MCF 10A (cell line): ENCODE measurements around the gene ZNF221. TPM values are rescaled to one million over a fixed set of nuclear protein-coding genes. Genes with fewer than 3 reads are reported as not detected.

ENCODE experiments used
- BruUV-seq: library from RNA; stranded (reverse); fragments of 400-500 nt; replicated peaks from 2 replicates; lab custom pipeline; 2021; lab: Mats Ljungman, UMichigan
- CTCF ChIA-PET: fragments of 300-600 bp; sonication (Branson Sonifier 250); formaldehyde crosslinking; extraction: SDS; loops from one replicate; lab custom pipeline; 2021; ENCODE audit warnings: antibody characterized with exemption, inconsistent platforms; lab: Yijun Ruan, JAX
- POLR2A ChIA-PET: fragments of 300-600, 350-650 bp; sonication (Branson Sonifier 250); formaldehyde crosslinking; extraction: SDS; loops from one replicate; lab custom pipeline; 2020; ENCODE audit warnings: antibody characterized with exemption, inconsistent platforms; lab: Yijun Ruan, JAX
- DNase-seq: peaks from one replicate; pipeline ENCODE4 v3.0.0-alpha.2; 2018; ENCODE audit not compliant: unreplicated experiment
- H3K27ac Mint-ChIP-seq: one replicate; pipeline ENCODE4 v1.8.0; 2022; ENCODE audit warnings: mild to moderate bottlenecking, low read depth, mixed read lengths; ENCODE audit not compliant: unreplicated experiment
- H3K27me3 Mint-ChIP-seq: one replicate; pipeline ENCODE4 v1.8.0; 2022; ENCODE audit warnings: mixed read lengths; ENCODE audit not compliant: insufficient read depth, unreplicated experiment
- H3K36me3 Mint-ChIP-seq: one replicate; pipeline ENCODE4 v1.8.0; 2022; ENCODE audit warnings: mild to moderate bottlenecking, moderate library complexity, mixed read lengths; ENCODE audit not compliant: insufficient read depth, unreplicated experiment
- H3K4me1 Mint-ChIP-seq: one replicate; pipeline ENCODE4 v1.8.0; 2022; ENCODE audit warnings: mixed read lengths; ENCODE audit not compliant: insufficient read depth, unreplicated experiment
- H3K4me3 Mint-ChIP-seq: one replicate; pipeline ENCODE4 v1.8.0; 2022; ENCODE audit warnings: mild to moderate bottlenecking, moderate library complexity, mixed read lengths; ENCODE audit not compliant: unreplicated experiment
- H3K9me3 Mint-ChIP-seq: one replicate; pipeline ENCODE4 v1.8.0; 2022; ENCODE audit warnings: mixed read lengths; ENCODE audit not compliant: unreplicated experiment
- intact Hi-C: fragments of 100-400 bp; cut with micrococcal nuclease; formaldehyde crosslinking; loops from 2 replicates; pipeline ENCODE4 v1.14.1; 2022
- total RNA-seq: library from RNA; stranded (reverse); gene quantifications from 2 replicates; pipeline ENCODE4 v1.2.3, GENCODE V29; 2022
- TF ChIP-seq, protein P1 (sequence below): fragments of 200-600 bp; IDR thresholded peaks from one replicate; pipeline ENCODE4 v1.8.0; 2022; ENCODE audit warnings: antibody characterized with exemption, mild to moderate bottlenecking; ENCODE audit not compliant: unreplicated experiment

The ZNF221 gene
- total RNA-seq, 1 experiment from 2014 or later, result 1.2 TPM

DNA sequence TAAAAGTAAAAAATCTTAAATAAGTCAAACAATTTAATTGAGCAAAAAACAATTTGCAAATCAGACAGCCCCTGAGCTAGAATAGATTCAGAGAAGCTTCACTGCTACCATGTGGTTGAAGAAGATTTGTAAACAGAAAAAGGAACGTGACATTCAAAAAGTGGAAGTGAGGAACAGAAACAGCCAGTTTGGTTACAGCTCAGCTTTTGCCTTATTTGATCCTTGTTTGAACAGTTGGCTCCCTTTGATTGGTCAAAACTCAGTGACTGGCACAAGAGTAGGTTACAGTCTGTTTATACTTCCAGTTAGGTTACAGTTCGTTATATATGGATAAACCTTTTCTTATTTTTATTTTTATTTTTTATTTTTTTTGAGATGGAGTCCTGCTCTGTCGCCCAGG lies 5.8 kb downstream of the ZNF221 start:
- BruUV-seq, result no TSS peak
- peaks cover 5% of the 10 kb centered on the region for H3K36me3 Mint-ChIP-seq
- peaks cover 17% of the 10 kb centered on the region for H3K9me3 Mint-ChIP-seq
- CTCF ChIA-PET, result no interaction called here
- intact Hi-C loops, result no loop called here
- no peaks in the 10 kb centered on the region for H3K27me3 Mint-ChIP-seq
- TF ChIP-seq, protein P1, sequence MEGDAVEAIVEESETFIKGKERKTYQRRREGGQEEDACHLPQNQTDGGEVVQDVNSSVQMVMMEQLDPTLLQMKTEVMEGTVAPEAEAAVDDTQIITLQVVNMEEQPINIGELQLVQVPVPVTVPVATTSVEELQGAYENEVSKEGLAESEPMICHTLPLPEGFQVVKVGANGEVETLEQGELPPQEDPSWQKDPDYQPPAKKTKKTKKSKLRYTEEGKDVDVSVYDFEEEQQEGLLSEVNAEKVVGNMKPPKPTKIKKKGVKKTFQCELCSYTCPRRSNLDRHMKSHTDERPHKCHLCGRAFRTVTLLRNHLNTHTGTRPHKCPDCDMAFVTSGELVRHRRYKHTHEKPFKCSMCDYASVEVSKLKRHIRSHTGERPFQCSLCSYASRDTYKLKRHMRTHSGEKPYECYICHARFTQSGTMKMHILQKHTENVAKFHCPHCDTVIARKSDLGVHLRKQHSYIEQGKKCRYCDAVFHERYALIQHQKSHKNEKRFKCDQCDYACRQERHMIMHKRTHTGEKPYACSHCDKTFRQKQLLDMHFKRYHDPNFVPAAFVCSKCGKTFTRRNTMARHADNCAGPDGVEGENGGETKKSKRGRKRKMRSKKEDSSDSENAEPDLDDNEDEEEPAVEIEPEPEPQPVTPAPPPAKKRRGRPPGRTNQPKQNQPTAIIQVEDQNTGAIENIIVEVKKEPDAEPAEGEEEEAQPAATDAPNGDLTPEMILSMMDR, result no peak
- DNase-seq, result no peak
- no peak overlapping the region for H3K4me3 Mint-ChIP-seq
- POLR2A ChIA-PET, result no interaction called here
- no peak overlapping the region for H3K27ac Mint-ChIP-seq
- H3K4me1 Mint-ChIP-seq, result no peaks in the 10 kb centered on the region

DNA sequence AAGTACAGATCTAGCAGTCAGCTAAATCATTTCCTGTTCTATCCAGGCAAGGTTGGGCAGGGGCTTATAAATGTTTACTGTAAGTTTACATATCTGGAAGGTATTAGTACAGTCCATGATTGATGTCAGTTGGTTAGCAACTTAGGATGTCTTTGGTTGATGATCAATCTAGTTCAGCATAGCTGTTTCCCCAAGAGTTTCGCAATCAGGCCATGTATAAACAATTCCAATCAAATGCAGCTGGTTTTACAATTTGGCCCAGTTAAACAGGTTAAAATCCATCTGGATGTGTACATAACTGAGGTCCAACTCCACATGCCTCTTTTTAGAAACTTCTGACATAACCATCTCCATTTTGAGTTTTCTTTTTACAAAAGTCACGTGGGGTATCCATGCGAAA lies 6.9 kb downstream of the ZNF221 start:
- POLR2A ChIA-PET, result interaction anchor here (1.2 kb wide), 1 partner anchor 10 kb away, joined by 3 read pairs; no protein-coding TSS in a partner anchor
- CTCF ChIA-PET, result no interaction called here
- no peaks in the 10 kb centered on the region for H3K27me3 Mint-ChIP-seq
- TF ChIP-seq, protein P1, result no peak
- H3K27ac Mint-ChIP-seq, result no peak overlapping the region
- H3K9me3 Mint-ChIP-seq, result peaks cover 20% of the 10 kb centered on the region
- peaks cover 5% of the 10 kb centered on the region for H3K36me3 Mint-ChIP-seq
- no peaks in the 10 kb centered on the region for H3K4me1 Mint-ChIP-seq
- BruUV-seq, result no TSS peak
- intact Hi-C loops, result no loop called here
- no peak for DNase-seq
- no peak overlapping the region for H3K4me3 Mint-ChIP-seq

DNA sequence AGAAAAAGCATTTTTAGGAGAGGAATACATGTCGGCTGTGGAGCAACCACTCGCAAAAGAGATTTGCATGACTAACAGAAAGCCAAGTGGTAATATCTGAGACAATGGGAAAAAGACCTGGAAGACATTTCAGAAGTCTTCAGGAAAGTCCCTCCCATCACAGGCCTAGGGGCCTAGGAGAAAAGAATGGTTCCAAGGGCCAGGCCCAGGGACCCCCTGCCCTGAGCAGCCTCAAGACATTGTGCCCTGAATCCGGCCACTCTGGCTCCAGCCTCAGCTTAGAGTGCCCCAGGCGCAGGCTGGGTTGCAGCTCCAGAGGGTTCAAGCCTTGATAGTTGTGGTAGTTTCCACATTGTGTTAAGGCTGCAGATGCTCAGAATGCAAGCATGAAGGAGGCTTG lies 9.4 kb downstream of the ZNF221 start:
- BruUV-seq, result no TSS peak
- Mint-ChIP-seq H3K27me3 (no peaks in the 10 kb centered on the region), H3K4me1 (no peaks in the 10 kb centered on the region), H3K36me3 (peaks cover 6% of the 10 kb centered on the region), H3K9me3 (peaks cover 29% of the 10 kb centered on the region), H3K27ac (no peak overlapping the region), H3K4me3 (no peak overlapping the region)
- ChIA-PET CTCF (interaction anchor here (0.7 kb wide), 1 partner anchor 11 kb away, joined by 3 read pairs; no protein-coding TSS in a partner anchor), POLR2A (no interaction called here)
- intact Hi-C loops, result no loop called here
- TF ChIP-seq, protein P1, result no peak
- no peak for DNase-seq

DNA sequence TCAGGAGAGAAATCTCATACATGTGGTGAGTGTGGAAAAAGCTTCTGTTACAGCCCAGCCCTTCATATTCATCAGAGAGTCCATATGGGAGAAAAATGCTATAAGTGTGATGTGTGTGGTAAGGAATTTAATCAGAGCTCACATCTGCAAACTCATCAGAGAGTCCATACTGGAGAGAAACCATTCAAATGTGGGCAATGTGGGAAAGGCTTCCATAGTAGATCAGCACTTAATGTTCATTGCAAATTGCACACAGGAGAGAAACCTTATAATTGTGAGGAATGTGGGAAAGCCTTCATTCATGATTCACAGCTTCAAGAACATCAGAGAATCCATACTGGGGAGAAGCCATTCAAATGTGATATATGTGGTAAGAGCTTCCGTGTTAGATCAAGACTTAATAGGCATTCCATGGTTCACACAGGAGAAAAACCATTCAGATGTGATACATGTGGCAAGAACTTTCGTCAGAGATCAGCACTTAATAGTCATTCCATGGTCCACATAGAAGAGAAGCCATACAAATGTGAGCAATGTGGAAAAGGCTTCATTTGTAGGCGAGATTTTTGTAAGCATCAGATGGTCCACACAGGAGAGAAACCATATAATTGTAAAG lies 15.2 kb downstream of the ZNF221 start:
- Mint-ChIP-seq H3K27me3 (no peaks in the 10 kb centered on the region), H3K27ac (no peak overlapping the region), H3K4me3 (no peak overlapping the region), H3K4me1 (no peaks in the 10 kb centered on the region), H3K9me3 (peaks cover 51% of the 10 kb centered on the region), H3K36me3 (peaks cover 22% of the 10 kb centered on the region)
- POLR2A ChIA-PET, result no interaction called here
- intact Hi-C loops, result no loop called here
- CTCF ChIA-PET, result no interaction called here
- no peak for DNase-seq
- TF ChIP-seq, protein P1, result no peak
- BruUV-seq, result no TSS peak
